ENCODE results near the gene OPCML. TPM values are rescaled to one million over a fixed set of nuclear protein-coding genes. Genes with fewer than 3 reads are reported as not detected.

The OPCML gene
- total RNA-seq, 1 donor from 2014 or later = 4.6 TPM

DNA sequence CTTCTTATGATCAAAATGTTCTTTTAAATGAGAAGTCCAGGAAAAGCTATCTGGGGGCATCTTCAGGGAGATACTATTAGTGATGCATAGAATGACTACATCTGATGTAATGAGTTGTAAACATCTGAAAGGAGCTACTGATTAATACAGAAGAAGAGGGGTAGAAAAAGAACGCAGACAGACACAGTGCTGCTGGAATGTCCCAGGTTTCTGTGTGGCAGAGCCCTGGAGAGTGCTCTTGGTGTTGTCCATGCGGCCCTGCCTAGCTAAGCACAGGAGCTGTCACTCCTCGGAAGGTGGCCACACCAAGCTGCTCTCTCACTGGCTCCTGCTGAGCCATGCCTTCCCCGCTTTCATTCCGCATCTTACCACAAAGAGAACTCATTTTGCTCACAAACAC is 768.8 kb downstream of the OPCML start:
- TF ChIP-seq, protein P1, sequence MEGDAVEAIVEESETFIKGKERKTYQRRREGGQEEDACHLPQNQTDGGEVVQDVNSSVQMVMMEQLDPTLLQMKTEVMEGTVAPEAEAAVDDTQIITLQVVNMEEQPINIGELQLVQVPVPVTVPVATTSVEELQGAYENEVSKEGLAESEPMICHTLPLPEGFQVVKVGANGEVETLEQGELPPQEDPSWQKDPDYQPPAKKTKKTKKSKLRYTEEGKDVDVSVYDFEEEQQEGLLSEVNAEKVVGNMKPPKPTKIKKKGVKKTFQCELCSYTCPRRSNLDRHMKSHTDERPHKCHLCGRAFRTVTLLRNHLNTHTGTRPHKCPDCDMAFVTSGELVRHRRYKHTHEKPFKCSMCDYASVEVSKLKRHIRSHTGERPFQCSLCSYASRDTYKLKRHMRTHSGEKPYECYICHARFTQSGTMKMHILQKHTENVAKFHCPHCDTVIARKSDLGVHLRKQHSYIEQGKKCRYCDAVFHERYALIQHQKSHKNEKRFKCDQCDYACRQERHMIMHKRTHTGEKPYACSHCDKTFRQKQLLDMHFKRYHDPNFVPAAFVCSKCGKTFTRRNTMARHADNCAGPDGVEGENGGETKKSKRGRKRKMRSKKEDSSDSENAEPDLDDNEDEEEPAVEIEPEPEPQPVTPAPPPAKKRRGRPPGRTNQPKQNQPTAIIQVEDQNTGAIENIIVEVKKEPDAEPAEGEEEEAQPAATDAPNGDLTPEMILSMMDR (conservative IDR thresholded peaks at IDR 0.05) = no peak
- no peak overlapping the region for H3K4me3 Mint-ChIP-seq
- no peaks in the 10 kb centered on the region for H3K9me3 Mint-ChIP-seq
- no peak for DNase-seq (ENCODE audit: extremely low spot score, unreplicated experiment)
- no peaks in the 10 kb centered on the region for H3K4me1 Mint-ChIP-seq (ENCODE audit: unreplicated experiment)
- H3K27me3 Mint-ChIP-seq = peaks cover 6% of the 10 kb centered on the region
- H3K27ac Mint-ChIP-seq = no peak overlapping the region
- no peaks in the 10 kb centered on the region for H3K36me3 Mint-ChIP-seq

DNA sequence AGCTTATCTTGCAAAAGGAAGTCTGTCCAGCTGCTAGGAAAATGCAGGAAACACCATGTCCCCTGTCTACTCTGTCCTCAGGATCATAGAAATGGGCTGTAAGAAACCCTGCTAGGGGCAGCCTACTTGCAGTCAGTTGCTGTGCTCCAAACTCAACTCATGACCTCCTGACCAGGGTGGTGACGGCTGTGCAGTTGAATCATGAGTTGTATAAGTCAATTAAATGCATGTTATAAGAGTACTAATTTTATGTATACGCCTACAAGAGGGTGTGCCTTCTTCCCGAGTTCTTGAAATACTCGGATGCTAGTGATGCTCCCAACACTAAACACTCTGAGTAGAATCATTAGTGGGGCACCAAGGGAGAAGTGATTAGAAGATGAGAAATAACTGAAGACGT is 776.4 kb downstream of the OPCML start:
- H3K9me3 Mint-ChIP-seq = no peaks in the 10 kb centered on the region
- H3K4me1 Mint-ChIP-seq (ENCODE audit: unreplicated experiment) = no peaks in the 10 kb centered on the region
- DNase-seq (ENCODE audit: extremely low spot score, unreplicated experiment) = no peak
- peaks cover 6% of the 10 kb centered on the region for H3K27me3 Mint-ChIP-seq
- H3K36me3 Mint-ChIP-seq = no peaks in the 10 kb centered on the region
- H3K27ac Mint-ChIP-seq = no peak overlapping the region
- no peak overlapping the region for H3K4me3 Mint-ChIP-seq
- TF ChIP-seq, protein P1 (conservative IDR thresholded peaks at IDR 0.05) = no peak

DNA sequence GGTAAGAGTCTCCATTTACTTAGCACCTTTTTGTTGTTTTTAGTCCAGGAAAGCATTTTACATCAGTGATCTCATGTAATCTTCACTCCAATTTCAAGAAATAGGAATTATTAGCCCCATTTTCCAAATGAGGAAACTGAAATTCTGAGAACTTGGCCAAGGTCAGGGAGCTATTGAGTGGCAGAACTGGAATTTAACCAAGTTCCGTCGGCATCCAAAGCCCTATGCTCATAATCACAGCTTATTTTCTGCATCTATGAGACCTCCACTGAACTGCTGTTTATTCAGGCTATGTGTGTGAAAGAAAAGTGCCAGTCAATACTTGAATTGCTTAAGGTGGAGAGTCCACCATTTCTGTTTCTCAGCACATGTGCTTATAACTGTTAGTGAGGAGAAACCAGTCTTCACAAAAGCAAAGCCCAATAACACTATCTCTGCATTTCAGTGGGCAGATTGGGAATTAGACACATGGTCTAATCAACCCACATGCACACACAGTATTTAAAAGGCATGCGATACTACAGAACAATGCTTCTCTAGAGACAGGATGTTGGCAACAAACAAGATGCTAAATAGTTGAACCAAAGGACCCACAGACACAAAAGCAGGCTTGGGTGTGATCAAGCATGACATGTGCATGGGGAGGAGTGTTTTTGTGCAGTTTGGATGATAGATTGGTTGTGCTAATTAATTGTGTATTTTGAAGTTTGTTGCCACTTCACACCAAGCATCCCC is 780.6 kb downstream of the OPCML start:
- no peaks in the 10 kb centered on the region for H3K36me3 Mint-ChIP-seq
- no peak for DNase-seq (ENCODE audit: extremely low spot score, unreplicated experiment)
- no peak overlapping the region for H3K27ac Mint-ChIP-seq
- TF ChIP-seq, protein P1 (conservative IDR thresholded peaks at IDR 0.05) = no peak
- no peaks in the 10 kb centered on the region for H3K9me3 Mint-ChIP-seq
- H3K27me3 Mint-ChIP-seq = peaks cover 25% of the 10 kb centered on the region
- H3K4me1 Mint-ChIP-seq (ENCODE audit: unreplicated experiment) = no peaks in the 10 kb centered on the region
- no peak overlapping the region for H3K4me3 Mint-ChIP-seq

DNA sequence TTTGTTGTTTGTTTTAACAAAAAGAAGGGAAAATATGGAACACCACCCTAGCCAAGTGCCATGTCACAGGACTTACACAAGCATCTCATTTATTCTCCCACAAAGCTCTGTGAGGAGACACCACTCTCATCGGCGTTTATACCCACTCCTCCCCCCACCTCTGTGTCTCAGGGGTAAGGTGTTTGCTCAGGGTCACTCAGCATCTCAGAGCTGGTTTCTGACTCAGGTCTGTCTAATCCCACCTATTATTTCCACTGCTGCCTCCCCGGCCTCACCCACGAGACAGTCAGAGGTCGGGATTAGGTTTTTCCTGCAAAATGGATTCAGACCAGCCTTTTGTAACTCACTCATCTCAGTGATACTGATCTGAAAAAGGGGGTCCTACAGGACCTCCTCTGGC is 786.0 kb downstream of the OPCML start:
- H3K27ac Mint-ChIP-seq = no peak overlapping the region
- H3K4me1 Mint-ChIP-seq (ENCODE audit: unreplicated experiment) = no peaks in the 10 kb centered on the region
- H3K36me3 Mint-ChIP-seq = no peaks in the 10 kb centered on the region
- DNase-seq (ENCODE audit: extremely low spot score, unreplicated experiment) = no peak
- H3K4me3 Mint-ChIP-seq = no peak overlapping the region
- TF ChIP-seq, protein P1 (conservative IDR thresholded peaks at IDR 0.05) = no peak
- H3K27me3 Mint-ChIP-seq = peaks cover 31% of the 10 kb centered on the region
- no peaks in the 10 kb centered on the region for H3K9me3 Mint-ChIP-seq

DNA sequence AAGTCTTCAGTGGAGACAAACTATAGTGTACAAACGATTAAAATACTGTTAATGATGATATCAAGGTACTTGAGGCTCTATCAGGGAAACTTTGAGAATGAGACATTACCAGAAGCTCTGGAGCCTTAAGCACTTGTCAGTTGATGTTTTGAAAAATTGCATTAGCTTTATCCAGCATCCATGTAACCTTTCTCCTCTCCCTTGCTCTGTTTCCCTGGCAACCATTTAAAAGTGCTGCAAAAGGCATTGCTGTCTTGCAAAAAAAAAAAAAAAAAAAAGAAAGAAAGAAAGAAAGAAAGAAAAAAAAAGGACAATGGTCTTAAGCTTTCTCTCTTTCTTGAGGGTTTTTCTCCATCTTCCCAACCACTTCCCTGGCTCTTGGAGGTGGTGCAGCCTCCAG is 787.0 kb downstream of the OPCML start:
- TF ChIP-seq, protein P1 (conservative IDR thresholded peaks at IDR 0.05) = no peak
- DNase-seq (ENCODE audit: extremely low spot score, unreplicated experiment) = no peak
- Mint-ChIP-seq H3K27me3 (peaks cover 27% of the 10 kb centered on the region), H3K9me3 (no peaks in the 10 kb centered on the region), H3K27ac (no peak overlapping the region), H3K36me3 (no peaks in the 10 kb centered on the region), H3K4me1 (ENCODE audit: unreplicated experiment) (no peaks in the 10 kb centered on the region), H3K4me3 (no peak overlapping the region)

Data from type B pancreatic cell (in vitro differentiated cells).